ENCODE data around the gene ADCYAP1.
A peak's percentile ranks its signal among the peaks of the same experiment; 100 is the strongest.

The ADCYAP1 gene

DNA sequence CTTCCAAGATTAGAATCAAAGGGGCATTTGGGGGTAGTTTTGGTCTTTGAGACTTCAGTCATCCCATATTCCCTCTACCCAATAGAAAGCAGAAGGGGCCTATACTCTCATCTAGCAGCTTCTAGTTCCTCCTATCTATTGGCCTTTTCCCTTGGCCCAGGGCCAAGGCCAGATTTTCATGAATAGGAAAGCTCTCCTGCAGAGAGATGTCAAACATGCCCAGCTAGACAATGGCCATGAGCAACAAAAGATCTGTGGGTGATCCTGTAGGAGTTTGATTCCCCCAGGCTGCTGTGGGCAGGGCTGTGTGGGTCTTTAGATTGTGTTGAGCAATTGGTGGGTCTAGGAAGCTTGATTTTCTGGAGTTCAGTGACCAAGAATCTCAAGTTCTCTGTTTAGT lies 2.9 kb upstream of the ADCYAP1 start:
- H3K36me3 ChIP-seq (ENCODE audit: insufficient read depth, low read length) = no peaks in the 10 kb centered on the region
- H3K4me3 ChIP-seq (ENCODE audit: low read depth, low read length) = no peak overlapping the region
- no peak overlapping the region for H2AFZ ChIP-seq (ENCODE audit: low read length, unreplicated experiment)
- peaks cover 80% of the 10 kb centered on the region for H3K27me3 ChIP-seq (ENCODE audit: insufficient read depth, low read length)
- H3K4me1 ChIP-seq (ENCODE audit: control insufficient read depth, insufficient read depth, low read length, unreplicated experiment) = no peaks in the 10 kb centered on the region
- H3K79me2 ChIP-seq (ENCODE audit: control insufficient read depth, insufficient read depth, low read length, unreplicated experiment) = no peaks in the 10 kb centered on the region
- H3K27ac ChIP-seq (ENCODE audit: low read depth, low read length) = no peak overlapping the region

DNA sequence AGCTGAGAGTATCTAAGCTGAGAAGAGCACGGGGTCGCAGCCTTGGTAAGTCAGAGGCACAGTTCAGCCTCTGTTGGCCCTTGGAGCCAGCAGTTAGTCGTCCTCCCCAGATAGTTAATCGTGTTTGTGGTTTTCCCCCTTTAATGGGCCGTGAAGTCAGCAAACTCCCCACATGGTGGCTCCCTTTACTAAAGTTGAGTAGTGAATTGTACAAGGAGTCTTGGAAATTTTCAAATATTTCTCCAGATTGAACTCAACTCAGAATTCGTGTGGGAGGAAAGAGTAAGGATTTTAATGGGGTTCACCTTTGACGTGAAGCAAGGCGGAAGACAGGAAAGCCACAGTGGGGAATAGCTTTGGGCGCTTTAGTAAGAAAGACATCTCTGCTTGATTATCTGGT lies 2.4 kb upstream of the ADCYAP1 start:
- H3K79me2 ChIP-seq (ENCODE audit: control insufficient read depth, insufficient read depth, low read length, unreplicated experiment) = no peaks in the 10 kb centered on the region
- peaks cover 85% of the 10 kb centered on the region for H3K27me3 ChIP-seq (ENCODE audit: insufficient read depth, low read length)
- no peak overlapping the region for H3K27ac ChIP-seq (ENCODE audit: low read depth, low read length)

DNA sequence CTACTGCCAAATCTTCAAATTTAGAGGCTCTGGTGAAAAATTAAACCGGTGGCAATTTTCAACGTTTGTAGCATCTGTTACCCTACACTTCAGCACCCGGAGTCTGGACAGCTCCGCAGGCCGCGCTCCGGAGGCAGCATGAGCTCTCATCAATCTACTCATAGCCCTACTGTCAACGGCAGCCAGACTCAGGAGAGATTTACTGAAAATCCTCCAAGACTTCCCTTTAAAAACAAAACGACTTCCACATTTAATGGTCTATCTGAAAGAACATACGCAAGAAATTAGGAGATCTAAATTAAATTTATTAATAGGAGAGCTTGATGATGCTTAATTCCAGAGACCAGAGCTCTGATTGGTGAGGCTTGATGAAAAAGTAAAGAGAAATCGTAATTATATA lies 970 bp upstream of the ADCYAP1 start:
- H2AFZ ChIP-seq (ENCODE audit: low read length, unreplicated experiment) = no peak overlapping the region
- H3K27ac ChIP-seq (ENCODE audit: low read depth, low read length) = no peak overlapping the region
- H3K36me3 ChIP-seq (ENCODE audit: insufficient read depth, low read length) = no peaks in the 10 kb centered on the region
- no peaks in the 10 kb centered on the region for H3K4me1 ChIP-seq (ENCODE audit: control insufficient read depth, insufficient read depth, low read length, unreplicated experiment)
- no peaks in the 10 kb centered on the region for H3K79me2 ChIP-seq (ENCODE audit: control insufficient read depth, insufficient read depth, low read length, unreplicated experiment)
- H3K4me3 ChIP-seq (ENCODE audit: low read depth, low read length) = no peak overlapping the region
- H3K27me3 ChIP-seq (ENCODE audit: insufficient read depth, low read length) = peaks cover 99% of the 10 kb centered on the region

More for the DNA sequence above, 2.4 kb upstream of the ADCYAP1 start:
- no peaks in the 10 kb centered on the region for H3K36me3 ChIP-seq (ENCODE audit: insufficient read depth, low read length)
- H2AFZ ChIP-seq (ENCODE audit: low read length, unreplicated experiment) = no peak overlapping the region
- H3K4me1 ChIP-seq (ENCODE audit: control insufficient read depth, insufficient read depth, low read length, unreplicated experiment) = no peaks in the 10 kb centered on the region
- no peak overlapping the region for H3K4me3 ChIP-seq (ENCODE audit: low read depth, low read length)

DNA sequence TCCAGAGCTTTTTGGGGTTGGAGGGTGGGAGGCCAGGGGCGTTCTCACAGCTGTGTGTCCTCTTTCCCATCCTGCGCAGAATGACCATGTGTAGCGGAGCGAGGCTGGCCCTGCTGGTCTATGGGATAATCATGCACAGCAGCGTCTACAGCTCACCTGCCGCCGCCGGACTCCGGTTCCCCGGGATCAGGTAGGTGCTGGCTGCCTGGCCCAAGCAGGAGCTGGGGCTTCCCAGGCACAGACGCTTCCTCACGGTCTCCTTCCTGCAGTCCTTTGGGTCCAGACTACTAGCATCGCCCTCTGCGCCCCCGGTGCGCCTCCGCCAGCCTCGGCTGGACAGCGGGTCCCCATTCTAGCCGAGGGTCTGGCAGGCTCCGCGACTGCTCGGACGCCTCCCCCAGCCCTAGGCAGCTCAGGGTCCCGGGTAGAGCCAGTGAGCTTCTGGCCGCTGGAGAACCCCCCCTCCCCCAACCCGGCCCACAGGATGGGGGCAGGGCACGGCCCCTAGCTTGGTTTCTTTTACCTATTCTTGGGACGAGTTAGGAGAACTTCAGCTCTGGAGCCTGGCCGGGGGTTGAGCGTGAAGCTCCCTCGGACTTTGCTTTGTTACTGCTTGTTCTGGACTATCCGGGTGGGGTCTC lies 756 bp downstream of the ADCYAP1 start:
- Histone ChIP-seq H3K79me2 (ENCODE audit: control insufficient read depth, insufficient read depth, low read length, unreplicated experiment) (no peaks in the 10 kb centered on the region), H3K27ac (ENCODE audit: low read depth, low read length) (no peak overlapping the region), H3K4me3 (ENCODE audit: low read depth, low read length) (no peak overlapping the region), H3K4me1 (ENCODE audit: control insufficient read depth, insufficient read depth, low read length, unreplicated experiment) (no peaks in the 10 kb centered on the region), H3K36me3 (ENCODE audit: insufficient read depth, low read length) (no peaks in the 10 kb centered on the region), H3K27me3 (ENCODE audit: insufficient read depth, low read length) (peaks cover 98% of the 10 kb centered on the region), H2AFZ (ENCODE audit: low read length, unreplicated experiment) (no peak overlapping the region)

DNA sequence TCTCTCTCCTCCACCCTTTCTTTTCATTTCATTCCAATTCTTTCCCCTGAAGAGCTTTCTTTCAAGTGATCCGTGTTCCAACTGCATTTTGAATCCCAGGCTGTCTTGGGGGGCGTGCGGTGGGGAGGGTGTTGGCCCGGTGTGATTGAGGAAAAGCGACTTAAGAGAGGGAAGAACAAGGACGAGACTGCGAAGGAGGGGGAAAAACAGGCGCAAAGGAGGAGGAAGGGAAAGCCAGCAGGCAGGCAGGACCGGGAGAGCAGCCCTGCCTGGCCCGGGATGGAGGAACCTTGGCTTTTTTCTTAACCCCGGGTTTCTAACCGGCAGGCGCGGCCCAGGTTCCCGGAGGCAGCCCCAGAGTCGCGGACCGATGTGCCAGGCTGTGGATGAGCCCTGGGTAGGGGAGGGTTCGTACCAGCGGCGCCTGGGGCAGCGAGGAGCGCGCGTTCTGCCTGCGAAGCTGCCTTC lies 1.3 kb downstream of the ADCYAP1 start:
- Histone ChIP-seq H3K79me2 (ENCODE audit: control insufficient read depth, insufficient read depth, low read length, unreplicated experiment) (no peaks in the 10 kb centered on the region), H3K4me1 (ENCODE audit: control insufficient read depth, insufficient read depth, low read length, unreplicated experiment) (no peaks in the 10 kb centered on the region), H3K36me3 (ENCODE audit: insufficient read depth, low read length) (no peaks in the 10 kb centered on the region), H3K27me3 (ENCODE audit: insufficient read depth, low read length) (peaks cover 98% of the 10 kb centered on the region), H3K4me3 (ENCODE audit: low read depth, low read length) (no peak overlapping the region), H2AFZ (ENCODE audit: low read length, unreplicated experiment) (no peak overlapping the region), H3K27ac (ENCODE audit: low read depth, low read length) (no peak overlapping the region)

DNA sequence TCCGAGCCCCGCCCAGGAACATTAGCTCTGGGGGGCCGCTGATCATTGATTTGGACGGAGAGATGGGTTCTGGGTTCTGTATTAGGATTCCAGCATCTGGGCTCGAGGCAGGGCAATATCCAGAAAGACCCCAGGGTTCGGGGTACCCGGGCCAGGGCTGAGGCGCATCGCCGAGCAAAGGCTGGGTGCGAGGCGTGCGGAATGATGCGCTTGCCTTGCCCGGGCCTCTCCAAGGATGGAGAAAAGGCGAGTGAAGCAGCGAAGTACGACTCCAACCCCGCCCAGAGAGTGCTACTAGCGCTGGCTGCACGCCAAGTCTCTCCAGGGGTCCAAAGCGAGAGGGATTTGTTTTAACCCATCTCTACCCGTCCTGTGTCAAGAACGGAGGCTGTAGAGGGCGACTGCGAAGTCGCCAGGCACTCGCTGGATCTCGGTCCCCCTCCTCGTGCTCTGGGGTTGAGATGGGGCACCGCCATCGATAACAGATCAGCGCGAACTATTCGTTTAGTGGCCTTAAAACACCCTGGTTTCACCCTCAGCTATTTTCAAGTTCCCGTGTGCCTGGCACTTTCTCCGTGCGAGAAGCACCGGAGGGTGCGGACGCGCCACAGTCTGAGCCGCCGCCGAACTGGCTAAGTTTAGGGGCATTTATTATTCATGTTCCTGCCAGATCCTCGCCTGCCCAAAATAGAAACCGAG lies 1.9 kb downstream of the ADCYAP1 start:
- Histone ChIP-seq H3K27ac (ENCODE audit: low read depth, low read length) (no peak overlapping the region), H3K4me3 (ENCODE audit: low read depth, low read length) (peak overlapping the region; percentile 52), H3K4me1 (ENCODE audit: control insufficient read depth, insufficient read depth, low read length, unreplicated experiment) (no peaks in the 10 kb centered on the region), H3K36me3 (ENCODE audit: insufficient read depth, low read length) (no peaks in the 10 kb centered on the region), H2AFZ (ENCODE audit: low read length, unreplicated experiment) (no peak overlapping the region), H3K79me2 (ENCODE audit: control insufficient read depth, insufficient read depth, low read length, unreplicated experiment) (no peaks in the 10 kb centered on the region), H3K27me3 (ENCODE audit: insufficient read depth, low read length) (peaks cover 98% of the 10 kb centered on the region)

DNA sequence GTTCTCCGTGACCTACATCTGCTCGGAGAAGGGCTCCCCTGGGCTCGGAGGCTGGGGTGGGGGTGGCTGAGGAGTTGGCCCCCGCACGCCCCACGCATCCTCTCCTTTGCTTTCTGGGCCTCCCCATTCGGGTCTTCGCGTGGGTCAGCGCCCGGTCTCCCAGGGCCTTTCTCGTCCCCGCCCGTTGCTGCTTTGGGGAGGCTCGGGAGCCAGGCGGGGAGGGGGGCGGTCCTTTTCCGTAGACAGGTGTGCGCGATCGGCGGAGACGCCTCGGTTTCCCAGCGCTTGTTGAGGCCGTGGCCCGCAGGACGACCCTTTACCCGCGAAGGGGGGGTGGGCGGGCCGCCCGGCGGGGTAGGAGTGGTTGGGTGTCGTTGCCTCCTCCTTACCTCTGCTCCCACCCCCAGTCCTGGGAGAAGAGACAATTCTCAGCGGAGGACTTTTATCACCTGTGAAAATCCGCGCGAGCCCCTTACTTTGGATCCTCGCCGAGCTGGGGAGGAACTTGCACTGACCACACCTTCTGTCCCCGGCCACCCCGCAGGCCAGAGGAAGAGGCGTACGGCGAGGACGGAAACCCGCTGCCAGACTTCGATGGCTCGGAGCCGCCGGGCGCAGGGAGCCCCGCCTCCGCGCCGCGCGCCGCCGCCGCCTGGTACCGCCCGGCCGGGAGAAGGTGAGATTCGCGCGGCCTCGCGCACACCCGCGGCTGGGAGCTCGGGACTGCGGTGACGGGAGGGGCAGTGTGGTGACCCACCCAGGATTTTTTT lies 2.6 kb downstream of the ADCYAP1 start:
- H3K27me3 ChIP-seq (ENCODE audit: insufficient read depth, low read length) = peaks cover 98% of the 10 kb centered on the region
- no peak overlapping the region for H3K27ac ChIP-seq (ENCODE audit: low read depth, low read length)
- no peak overlapping the region for H2AFZ ChIP-seq (ENCODE audit: low read length, unreplicated experiment)
- no peaks in the 10 kb centered on the region for H3K4me1 ChIP-seq (ENCODE audit: control insufficient read depth, insufficient read depth, low read length, unreplicated experiment)
- H3K36me3 ChIP-seq (ENCODE audit: insufficient read depth, low read length) = no peaks in the 10 kb centered on the region
- H3K79me2 ChIP-seq (ENCODE audit: control insufficient read depth, insufficient read depth, low read length, unreplicated experiment) = no peaks in the 10 kb centered on the region
- peak overlapping the region; percentile 67 for H3K4me3 ChIP-seq (ENCODE audit: low read depth, low read length)

DNA sequence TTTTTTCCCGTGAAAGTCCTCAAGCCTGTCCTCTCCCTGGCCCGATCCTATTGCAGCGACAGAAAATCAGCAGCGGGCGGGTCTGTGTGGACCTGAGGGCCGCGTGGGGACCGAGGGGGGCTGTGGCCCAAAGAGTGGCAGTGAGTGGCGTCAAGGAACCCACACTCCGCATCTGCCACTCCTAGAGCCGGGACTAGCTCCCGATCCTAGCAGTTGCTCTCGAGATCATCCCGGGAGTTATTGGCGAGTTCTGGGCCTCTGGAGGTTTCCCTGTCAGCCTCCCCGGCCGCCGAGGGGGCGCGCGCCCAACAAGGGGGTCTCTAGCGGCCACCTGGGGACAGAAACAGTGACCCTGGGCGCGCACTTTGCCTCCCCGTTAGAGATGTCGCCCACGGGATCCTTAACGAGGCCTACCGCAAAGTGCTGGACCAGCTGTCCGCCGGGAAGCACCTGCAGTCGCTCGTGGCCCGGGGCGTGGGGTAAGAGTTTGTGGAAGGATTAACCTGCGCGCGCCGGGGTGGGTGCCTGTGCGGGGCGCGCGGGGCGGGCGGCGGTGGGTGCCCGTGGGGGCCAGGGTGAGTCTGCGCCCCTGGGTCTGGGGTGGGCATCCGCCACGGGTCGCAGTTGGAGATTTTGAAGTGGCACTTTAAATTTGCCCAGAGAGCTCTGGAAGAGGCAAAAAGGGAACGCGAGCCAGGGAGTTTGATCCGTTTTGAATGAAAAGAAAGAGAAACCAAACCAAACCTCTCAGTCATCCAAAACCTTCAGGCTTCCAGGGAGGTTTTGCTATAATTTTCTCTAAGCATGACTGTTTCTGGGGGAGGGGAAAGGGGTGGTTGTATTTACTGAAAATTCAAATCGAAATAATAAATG lies 3.5 kb downstream of the ADCYAP1 start:
- H3K27ac ChIP-seq (ENCODE audit: low read depth, low read length) = no peak overlapping the region
- no peaks in the 10 kb centered on the region for H3K4me1 ChIP-seq (ENCODE audit: control insufficient read depth, insufficient read depth, low read length, unreplicated experiment)
- no peak overlapping the region for H2AFZ ChIP-seq (ENCODE audit: low read length, unreplicated experiment)
- no peaks in the 10 kb centered on the region for H3K79me2 ChIP-seq (ENCODE audit: control insufficient read depth, insufficient read depth, low read length, unreplicated experiment)
- H3K27me3 ChIP-seq (ENCODE audit: insufficient read depth, low read length) = peaks cover 98% of the 10 kb centered on the region
- H3K36me3 ChIP-seq (ENCODE audit: insufficient read depth, low read length) = no peaks in the 10 kb centered on the region
- peak overlapping the region; percentile 67 for H3K4me3 ChIP-seq (ENCODE audit: low read depth, low read length)

DNA sequence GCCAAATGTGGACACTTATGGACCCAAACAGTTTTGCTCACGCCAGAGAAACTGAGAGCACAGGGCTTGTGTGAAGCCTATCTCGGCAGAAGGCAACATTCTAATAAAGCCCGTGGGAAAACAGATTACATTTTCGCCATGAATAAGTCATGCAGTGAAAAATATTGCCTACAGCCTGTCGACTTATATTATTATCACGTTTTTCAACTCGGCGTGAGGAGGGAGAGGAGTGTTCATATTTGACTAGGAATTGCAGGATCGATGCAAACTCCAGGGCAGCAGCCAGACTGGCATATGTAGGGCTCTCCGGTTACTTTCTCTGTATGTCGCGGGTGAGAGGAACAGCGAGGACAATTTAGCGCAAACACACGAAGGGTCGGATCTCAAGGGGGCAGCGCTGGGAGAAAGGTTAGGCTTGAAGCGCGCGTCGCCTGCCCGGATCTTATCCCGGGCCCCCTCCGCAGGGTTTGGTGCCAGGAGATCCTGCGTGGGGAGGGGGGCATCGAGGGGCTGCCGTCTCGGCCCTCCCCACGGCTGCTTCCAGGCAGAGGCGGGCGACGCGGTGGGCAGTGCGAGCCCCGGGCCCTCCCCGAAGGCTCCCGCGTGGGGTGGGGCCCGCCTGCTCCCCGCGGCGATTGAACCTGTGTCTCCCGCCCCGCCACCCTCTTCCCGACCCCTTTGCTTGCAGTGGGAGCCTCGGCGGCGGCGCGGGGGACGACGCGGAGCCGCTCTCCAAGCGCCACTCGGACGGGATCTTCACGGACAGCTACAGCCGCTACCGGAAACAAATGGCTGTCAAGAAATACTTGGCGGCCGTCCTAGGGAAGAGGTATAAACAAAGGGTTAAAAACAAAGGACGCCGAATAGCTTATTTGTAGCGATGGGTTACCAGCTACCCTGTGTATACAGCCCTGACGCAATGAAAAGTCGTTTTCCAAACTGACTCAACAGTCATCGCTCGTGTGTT lies 4.4 kb downstream of the ADCYAP1 start:
- no peaks in the 10 kb centered on the region for H3K36me3 ChIP-seq (ENCODE audit: insufficient read depth, low read length)
- H3K27ac ChIP-seq (ENCODE audit: low read depth, low read length) = no peak overlapping the region
- no peaks in the 10 kb centered on the region for H3K4me1 ChIP-seq (ENCODE audit: control insufficient read depth, insufficient read depth, low read length, unreplicated experiment)
- no peak overlapping the region for H2AFZ ChIP-seq (ENCODE audit: low read length, unreplicated experiment)
- peak overlapping the region; percentile 67 for H3K4me3 ChIP-seq (ENCODE audit: low read depth, low read length)
- H3K27me3 ChIP-seq (ENCODE audit: insufficient read depth, low read length) = peaks cover 98% of the 10 kb centered on the region
- no peaks in the 10 kb centered on the region for H3K79me2 ChIP-seq (ENCODE audit: control insufficient read depth, insufficient read depth, low read length, unreplicated experiment)
